HG03060 (cell line): ENCODE measurements around the gene SLC27A5.
A peak's percentile ranks its signal among the peaks of the same experiment; 100 is the strongest.
"Not testable (repeated sequence)": the region's sequence is repeated elsewhere in the genome, so short reads cannot be mapped to it uniquely, and the experiment has no call there.

Source experiments
- ATAC-seq: cut with Tn5 transposase; IDR thresholded peaks from one replicate; pipeline ENCODE4 v1.9.1; 2021; ENCODE audit warnings: low read depth, moderate number of reproducible peaks; ENCODE audit not compliant: unreplicated experiment

SLC27A5 gene

DNA sequence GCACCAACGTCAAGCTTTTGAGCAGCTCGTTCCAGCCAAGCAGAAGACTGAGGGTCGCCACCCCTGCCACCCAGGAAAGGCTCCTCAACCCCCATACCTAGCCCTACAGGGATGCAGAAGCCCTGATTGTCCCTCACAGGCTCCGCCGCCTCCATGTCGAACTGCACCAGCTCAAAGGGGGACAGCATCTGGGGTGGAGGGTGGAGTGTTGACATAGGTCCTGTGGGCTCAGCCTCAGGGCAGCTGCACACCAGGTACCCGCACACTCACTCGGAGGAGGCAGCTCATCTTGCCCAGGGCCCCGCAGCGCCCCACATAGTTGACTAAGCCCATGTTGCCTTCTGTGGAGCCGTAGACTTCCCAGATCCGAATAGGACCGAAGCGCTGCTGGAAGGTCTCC is 11.6 kb downstream of the SLC27A5 start:
- ATAC-seq, result no peak

DNA sequence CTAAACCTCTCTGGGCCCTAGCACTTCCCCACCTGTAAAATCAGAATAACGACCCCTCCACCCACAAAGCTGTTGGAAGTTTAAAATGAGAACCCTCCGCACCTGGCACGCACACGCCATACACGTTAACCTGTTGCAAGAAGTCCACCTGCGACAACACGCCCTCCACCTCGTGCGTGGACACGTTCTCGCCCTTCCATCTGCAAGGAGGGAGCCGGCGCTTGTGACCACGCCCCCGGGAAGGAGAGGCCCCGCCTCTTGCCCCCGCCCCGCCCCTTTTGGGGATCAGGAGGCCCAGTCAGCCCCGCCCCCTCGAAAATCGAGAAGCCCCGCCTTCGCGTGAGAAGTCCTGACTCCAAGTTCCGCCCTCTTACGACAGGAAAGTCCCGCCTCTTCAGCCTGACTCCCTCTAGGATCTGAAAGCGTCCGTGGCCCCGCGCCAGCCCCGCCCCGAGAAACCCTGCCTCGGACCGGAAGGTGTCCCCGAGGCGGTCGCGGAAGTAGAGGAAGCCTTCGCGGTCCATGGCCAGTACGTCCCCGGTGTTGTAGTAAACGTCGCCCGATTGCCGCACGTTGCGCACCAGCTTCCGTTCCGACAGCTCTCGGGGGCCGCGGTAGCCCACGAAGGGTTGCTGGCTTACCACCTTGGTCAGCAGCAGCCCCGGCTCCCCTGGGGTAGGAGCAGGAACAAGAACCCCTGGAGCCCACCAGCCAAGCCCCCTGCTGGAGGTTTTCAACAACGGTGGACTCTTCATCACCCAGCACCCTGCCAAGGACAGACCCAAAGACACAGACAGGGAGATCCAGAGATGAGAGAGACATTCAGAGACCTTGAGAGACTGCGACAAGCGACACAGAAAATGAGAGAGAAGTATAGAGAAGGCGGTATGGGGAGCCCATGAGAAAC is 12.5 kb downstream of the SLC27A5 start:
- peak; percentile 78 for ATAC-seq

DNA sequence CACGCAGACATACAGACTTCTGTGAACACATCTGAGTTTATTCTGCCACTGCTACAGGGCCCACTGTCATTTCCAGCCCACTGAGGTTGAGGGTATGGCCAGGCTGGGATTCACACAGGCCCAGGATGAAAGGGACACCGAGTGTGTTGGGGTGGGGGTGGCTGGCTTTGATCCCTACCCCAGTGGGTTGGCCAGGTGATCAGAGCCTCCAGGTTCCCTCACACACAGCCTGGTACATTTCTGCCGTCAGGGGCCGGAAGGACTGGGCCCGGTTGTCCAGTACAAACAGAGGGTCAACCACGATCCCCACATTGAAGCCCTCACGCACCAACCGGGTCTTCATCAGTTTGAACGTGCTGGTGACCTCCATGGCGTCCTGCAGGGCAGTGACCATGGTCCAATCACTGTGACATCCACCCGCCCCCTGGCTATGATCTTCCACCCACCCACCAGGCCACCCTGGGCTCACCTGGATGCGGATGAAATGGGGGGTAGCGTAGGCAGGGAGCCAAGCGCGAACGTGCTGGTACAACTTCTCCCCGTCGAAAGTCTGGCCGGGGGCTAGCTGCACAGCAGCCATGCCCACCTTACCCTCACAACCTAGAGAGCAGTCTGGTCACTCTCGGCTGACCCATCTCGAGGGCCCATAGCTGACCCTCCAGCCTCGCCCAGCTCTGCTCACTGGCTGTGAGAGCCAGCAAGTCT is 13.3 kb downstream of the SLC27A5 start:
- no peak for ATAC-seq

DNA sequence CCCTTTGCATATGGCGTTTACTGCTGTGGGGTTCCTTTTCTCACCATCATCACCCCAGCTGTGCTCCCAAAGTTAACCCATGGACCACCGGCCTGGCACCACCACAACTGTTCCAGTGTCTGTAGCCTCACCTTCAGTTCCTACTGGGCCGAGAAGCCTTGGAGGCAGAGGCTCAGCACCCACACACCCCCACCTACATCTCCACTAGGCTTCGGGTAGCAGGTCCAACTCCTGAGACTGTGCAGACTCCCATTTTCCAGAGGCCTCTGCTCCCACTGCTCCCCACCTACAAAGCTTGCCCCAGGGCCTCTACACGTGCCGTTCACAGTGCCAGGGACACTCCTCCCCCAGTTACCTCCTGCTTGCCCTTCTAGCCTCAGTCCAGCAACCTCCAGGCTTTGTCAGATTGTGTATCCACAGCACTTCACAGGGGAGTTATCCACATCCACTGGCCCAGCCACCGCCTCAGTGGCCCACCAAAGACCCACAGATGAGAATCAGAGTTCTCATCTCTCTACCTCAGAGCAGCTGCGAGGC is 14.1 kb downstream of the SLC27A5 start:
- ATAC-seq, result no peak

DNA sequence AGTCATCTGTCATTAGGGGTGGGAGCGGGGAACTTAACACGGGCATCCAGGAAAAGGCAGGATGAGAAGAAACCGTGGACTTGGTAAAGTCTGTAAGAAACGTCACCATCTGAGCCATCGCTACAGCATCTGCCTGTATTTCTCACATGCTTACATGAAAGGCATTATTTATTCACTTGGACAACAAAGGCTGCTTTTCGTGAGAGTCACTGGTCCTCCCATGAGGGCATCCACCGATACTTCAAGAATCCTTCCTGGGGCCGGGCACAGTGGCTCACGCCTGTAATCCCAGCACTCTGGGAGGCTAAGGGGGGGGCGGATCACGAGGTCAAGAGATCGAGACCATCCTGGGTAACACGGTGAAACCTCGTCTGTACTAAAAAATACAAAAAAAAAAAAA is 19.5 kb downstream of the SLC27A5 start:
- no peak for ATAC-seq

DNA sequence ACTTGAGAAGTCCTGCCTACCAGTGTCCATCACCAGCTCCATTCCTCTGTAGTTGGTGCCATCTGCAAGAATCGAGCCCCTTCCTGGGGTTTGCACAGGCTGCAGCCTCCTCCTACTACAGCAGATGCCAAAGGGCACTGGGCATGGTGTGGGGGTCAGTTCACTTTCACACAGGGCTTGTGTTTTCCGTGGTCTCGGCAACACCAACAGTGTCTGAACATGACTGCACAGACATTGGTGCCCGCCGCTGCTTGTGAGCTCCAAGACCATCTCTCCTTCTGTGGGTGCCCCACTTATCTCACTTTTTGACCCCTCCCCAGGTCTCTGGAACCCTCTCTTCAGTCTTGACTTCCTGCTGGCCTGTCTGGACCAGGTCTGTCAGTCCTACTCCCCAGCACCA is 20.4 kb downstream of the SLC27A5 start:
- ATAC-seq, result no peak

DNA sequence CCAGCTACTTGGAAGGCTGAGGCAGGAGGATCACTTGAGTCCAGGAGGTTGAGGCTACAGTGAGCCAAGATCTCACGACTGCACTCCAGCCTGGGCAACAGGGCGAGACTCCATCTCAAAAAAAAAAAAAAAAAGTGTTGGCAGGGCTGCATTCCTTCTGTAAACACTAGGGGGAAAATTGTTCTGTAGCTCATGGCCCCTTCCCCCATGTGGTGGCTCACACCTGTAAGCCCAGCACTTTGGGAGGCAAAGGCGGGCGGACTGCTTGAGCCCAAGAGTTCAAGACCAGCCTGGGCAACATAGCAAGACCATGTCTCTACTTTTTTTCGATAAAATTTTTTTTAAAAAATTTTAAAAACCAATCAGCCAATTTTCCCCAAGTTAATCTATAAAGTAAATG is 27.4 kb downstream of the SLC27A5 start:
- not testable (repeated sequence) for ATAC-seq

DNA sequence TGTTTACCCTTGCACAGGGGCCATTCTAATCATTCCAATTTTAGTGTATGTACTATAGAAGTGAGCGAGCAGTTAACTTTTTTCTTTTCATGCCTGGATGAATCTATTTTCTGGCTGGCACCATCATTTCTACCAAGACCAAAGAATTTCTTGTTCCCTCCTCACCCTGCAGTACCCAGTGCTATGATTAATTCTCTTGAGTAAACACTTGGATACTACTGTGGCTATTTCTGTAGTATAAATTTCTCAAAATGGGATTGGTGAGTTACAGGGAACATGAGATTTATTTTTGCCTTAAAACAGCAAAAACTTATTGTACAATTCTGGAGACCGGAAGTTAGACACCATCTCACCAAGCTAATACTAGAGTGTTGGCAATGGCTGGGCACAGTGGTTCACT is 28.0 kb downstream of the SLC27A5 start:
- ATAC-seq, result no peak

DNA sequence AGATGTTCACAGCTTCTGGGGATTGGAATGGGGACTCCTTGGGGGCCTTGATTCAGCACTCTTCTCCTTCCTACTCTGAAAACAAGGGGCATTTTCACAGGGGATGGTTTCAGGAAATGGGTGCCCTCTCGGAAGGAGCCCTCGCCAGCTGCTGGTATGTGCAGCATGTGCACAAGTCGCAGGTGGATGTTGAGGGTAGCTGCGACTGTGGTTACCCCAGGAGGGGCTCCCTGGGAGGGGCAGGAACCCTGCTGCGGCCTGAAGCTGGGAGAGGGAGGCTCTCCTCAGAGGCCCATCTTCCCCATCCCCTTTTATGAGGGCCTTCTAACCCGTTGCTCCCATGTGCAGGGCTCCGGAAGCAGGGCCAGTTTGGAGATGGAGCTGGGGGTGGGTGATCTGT is 29.4 kb downstream of the SLC27A5 start:
- no peak for ATAC-seq

DNA sequence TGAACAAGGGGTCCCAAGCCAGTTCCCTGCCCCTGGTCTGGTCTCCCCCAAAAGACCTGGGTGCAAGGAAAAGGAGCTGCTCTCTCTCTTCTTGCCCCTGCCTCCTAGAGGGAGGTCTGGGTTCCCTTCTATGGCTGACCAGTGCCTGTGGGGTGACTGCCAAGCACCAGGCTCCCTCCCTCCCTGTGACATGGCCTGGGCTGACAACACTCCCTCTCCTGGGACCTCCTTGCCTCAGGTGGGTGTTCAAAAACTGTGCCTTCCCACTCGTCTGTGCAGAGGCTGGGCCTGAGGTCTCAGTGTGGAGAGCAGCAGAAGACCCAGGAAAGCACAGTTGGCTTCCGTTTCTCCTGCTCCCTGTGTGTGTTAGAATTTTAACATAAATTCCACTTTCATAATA is 31.0 kb downstream of the SLC27A5 start:
- ATAC-seq, result no peak

DNA sequence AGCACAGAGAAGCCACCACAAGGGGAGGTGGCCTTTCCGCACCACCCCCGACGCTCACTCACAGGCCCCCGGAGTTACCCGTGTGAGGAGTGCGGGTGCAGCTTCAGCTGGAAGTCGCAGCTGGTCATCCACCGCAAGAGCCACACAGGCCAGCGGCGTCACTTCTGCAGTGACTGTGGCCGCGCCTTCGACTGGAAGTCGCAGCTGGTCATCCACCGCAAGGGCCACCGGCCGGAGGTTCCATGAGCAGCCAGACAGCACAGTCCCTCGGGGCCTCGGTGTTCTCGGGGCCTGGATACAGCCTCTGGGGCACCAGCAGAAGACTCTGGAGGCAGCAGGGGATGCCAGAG is 31.3 kb downstream of the SLC27A5 start:
- ATAC-seq, result no peak

DNA sequence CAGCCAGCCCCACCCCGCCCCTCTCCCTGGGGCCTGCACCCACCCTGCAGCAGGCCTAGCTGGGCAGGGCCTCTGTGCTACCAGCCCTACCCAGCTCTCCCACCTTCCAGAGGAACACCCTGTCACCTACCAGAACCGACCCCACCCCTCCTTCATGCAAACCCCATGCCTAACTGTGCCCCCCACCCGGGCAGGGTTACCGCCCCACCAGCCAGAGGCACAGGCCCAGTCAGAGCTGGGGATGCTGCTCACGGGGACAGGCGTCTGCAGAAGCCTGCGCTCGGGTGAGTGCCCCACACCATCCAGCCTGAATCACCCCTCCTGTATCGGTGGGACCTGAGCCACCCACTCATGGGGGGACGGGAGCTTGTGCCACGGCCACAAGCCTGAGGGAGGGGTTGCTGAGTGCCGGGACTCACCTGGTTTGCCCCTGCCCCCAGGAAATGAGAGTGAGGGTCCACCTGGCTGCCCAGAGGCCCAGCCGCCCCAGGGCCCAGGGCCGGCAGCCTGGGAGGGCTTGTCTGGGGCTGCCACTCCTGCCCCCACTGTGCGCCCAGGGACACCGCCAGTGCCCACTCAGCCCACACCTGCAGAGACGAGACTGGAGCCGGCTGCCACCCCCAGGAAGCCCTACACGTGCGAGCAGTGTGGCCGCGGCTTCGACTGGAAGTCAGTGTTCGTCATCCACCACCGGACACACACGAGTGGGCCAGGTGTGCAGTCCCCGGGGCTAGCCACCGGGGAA is 31.9 kb downstream of the SLC27A5 start:
- no peak for ATAC-seq

DNA sequence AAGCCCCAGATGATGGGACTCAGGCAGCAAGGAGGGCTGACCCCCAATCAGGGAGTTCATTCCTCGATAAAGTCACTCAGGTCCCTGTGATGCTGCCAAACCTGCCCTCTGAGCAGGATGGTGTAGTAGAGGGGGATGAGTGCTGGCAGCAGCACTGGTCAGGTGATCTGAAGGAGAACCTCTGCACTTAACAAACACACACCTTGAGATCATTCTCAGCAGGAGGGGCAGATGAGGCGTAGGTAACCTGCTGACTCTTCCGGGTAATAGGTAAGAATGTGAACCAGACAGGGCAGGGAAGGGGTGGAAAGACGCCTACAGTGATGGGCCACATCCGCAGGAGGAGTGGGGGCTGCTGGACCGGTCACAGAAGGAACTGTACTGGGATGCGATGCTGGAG is 32.5 kb downstream of the SLC27A5 start:
- no peak for ATAC-seq

DNA sequence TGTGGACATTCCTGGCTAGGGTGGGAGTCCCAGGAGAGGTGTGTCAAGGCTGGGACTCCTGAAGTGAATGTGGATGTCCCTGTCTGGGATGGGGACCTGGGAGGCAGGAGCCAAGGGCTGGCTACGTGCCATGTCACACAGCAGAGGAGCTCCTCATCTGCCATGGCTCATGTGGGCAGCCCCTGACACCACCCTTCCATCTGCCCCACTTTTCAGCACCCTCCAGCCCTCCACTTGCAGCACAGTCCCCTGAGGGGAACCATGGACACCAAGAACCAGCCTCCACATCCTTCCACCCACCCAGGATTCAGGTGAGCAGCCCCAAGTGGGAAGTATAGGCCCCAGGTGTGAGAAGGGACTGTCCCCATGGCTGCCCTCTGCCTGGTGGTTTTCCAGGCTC is 33.9 kb downstream of the SLC27A5 start:
- no peak for ATAC-seq

DNA sequence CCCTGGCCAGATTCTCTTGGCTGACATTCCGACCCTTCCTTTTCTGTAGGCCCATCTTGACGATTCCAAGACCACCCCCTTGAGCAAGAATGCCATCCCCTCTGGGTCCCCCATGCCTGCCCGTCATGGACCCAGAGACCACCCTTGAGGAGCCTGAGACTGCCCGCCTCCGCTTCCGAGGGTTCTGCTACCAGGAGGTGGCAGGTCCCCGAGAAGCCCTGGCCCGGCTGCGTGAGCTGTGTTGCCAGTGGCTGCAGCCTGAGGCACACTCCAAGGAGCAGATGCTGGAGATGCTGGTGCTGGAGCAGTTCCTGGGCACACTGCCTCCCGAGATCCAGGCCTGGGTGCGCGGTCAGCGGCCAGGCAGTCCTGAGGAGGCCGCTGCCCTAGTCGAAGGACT is 34.7 kb downstream of the SLC27A5 start:
- no peak for ATAC-seq

DNA sequence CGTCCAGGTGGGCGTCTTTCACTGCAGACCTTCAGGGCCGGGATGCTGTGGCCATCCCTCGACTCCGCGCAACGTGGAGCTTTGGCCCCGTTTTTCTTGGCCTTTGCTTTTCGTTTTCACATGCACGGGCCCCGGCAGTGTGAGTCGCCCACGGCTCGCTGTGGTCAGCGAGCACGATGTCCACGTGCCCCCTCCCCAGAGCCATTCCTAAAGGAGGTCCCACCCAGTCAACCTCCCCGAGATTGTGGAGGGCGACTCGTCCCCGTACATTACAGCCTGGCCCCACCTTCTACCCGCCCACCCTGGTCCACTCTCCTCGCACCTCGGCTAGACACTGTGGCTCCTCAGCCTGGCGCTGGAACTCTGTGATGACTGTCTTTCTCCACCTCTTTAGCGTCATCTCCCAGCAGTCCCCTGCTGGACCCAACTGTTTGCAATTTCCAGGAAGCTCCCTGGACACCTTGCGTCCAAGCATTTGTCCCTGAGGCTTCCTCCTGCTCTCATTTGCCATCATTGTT is 35.2 kb downstream of the SLC27A5 start:
- ATAC-seq, result no peak

DNA sequence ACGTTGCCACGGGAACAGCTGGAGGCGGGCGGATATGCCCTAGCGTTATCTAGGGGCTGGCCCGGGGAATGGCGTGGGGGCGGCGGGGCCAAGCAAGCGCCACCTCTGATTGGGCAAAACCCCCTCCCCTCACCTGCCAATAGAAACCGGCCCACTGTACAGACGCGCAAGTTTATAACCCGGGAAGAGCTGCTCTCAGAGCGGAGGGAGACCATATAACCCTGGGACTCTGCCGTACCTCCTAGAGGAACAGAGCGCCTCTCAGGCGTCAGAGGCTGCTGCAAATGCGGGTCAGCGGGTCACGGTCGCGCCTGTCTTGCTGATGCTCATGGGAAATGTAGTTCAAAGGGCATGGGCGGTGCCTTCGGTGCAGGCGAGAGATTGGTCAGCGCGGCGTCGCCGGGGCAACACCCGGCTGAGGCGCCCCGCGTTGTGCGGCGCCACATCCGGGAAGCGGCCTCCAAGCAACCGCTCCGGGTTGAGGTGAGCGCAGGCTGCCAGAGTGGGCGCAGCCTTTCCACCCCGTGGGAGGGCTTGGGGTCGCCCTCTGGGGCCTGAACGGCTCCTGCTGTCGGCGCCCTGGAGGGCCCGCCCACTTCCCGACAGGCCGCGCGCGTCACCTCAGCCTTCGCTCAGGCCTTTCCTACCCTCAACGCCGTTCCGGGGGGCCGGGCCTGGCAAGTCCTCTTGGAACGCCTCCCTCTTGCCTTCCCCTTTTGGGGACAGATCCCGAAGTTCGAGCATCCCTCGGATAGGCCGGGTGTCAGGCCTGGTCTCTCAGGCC is 35.9 kb downstream of the SLC27A5 start, which contains the start of gene ZNF446:
ZNF446 (plus strand) TSS at position 639 of the 784 bp plus-strand sequence. CDS start 867 bp downstream, outside the sequence.
- ATAC-seq, result peak; percentile 58

DNA sequence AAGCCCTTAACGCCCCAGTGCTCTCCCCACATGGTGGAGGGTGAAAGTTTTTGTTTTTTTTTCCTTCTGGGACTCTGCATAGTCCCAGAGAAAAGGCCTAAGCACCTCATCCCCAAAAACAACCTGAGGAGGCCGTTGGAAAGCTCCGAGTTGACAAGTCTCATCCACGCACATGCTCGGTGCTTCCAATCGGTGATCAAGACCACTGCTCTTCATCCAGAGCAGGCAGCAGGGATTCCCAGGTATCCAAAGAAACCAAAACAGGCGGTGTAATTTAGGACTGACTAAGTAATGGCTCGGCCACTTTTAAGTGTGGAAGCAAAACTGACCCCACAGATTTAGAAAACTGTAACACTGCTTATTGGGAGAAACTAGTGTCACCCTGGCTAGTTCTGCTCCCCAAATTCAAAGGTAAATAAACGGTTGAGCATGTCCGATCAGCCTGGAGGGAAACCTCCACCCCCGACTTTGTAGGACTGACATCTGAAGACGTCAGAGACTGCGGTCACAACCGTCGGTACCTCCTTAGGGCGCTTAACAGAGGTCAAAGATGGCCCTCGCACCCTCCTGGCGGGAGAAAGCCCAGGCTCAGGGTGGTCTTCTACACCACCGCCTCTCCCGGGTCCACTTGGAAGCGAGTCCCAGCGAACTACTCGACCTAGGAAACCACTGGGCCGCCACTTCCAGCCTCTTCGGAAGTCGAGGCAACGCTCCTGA is 36.6 kb downstream of the SLC27A5 start:
- ATAC-seq, result no peak

DNA sequence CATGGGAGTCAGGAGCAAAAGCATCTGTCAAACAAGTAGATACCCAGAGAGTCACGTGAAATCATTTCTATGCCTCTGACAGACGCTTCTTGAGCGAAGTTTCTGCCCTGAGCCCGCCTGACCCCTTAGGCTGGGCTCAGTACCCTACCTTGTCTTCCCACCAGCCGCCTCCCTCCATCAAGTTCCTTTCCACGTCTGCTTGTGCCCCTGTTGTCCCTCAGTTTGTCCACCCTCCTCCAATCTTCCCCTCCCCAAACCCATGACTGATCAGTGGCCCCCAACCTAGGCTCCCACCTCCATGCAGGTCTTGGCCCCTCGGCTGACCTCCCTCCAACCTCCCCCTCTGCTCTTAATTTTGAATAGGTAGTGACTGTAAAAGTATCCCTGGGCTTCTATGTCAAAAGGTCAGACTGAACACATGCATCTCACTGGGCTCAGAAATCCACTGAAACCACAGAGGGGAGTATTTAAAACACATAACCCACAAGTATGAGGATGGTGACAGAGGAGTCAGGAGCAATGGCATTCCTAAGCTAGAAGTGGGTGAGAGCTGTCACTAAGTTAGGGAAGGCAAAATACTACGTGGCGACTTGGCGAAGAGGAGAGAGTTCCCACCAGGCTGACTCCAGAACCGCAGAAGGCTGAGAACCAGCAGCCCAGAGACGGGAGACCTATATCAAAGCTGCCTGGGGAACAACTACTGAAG is 37.3 kb downstream of the SLC27A5 start:
- no peak for ATAC-seq
